HCT116 (cell line): ENCODE measurements around the gene ADCY2.

Experiments used
- CTCF ChIP-seq, 3 experiments: fragments of 200-600 bp in 1 of 3; sonication (generic) in 1 of 3; IDR thresholded peaks in 2 of 3; conservative IDR thresholded peaks in 1 of 3; 2 replicates each; pipeline ENCODE4 v1.5.1; 2012 to 2017; ENCODE audit warnings: low read depth in 2 of 3, low read length in 2 of 3, antibody characterized with exemption in 1 of 3, borderline replicate concordance in 1 of 3, control low read depth in 1 of 3, mild to moderate bottlenecking in 1 of 3, mixed read lengths in 1 of 3, mixed run types in 1 of 3, moderate library complexity in 1 of 3; ENCODE audit not compliant: insufficient read depth in 1 of 3
- EZH2 ChIP-seq: fragments of 200-600 bp; sonication (generic); IDR thresholded peaks from 2 replicates; pipeline ENCODE4 v1.6.1; 2017; ENCODE audit warnings: antibody characterized with exemption, mixed run types
- POLR2A ChIP-seq: IDR thresholded peaks from 2 replicates; pipeline ENCODE4 v1.7.0; 2011; ENCODE audit warnings: borderline replicate concordance; ENCODE audit not compliant: insufficient read depth, insufficient read length; ENCODE audit errors: extremely low read depth
- SIN3A ChIP-seq: IDR thresholded peaks from 2 replicates; pipeline ENCODE4 v1.6.1; 2012; ENCODE audit warnings: low read depth
- SP1 ChIP-seq: IDR thresholded peaks from 2 replicates; pipeline ENCODE4 v1.6.1; 2012; ENCODE audit warnings: low read depth
- TCF7L2 ChIP-seq: IDR thresholded peaks from 2 replicates; pipeline ENCODE4 v1.7.0; 2011; ENCODE audit warnings: borderline replicate concordance, inconsistent platforms; ENCODE audit not compliant: insufficient read depth, insufficient read length; ENCODE audit errors: extremely low read depth

GRCh38 chr5:7418276-7418675, 22.3 kb downstream of the ADCY2 start:
- TF ChIP-seq TCF7L2 = no peak
- no peak for TF ChIP-seq CTCF (IDR thresholded peaks at IDR 0.05 in 2 of 3, conservative IDR thresholded peaks at IDR 0.05 in 1 of 3; ENCODE audit: borderline replicate concordance in 1 of 3, insufficient read depth in 1 of 3, low read depth in 2 of 3, low read length in 2 of 3)
- no peak for TF ChIP-seq SP1
- TF ChIP-seq EZH2 = no peak
- TF ChIP-seq POLR2A = no peak
- TF ChIP-seq SIN3A = no peak
